ENCODE measurements around the gene PITPNC1. TPM values are rescaled to one million over a fixed set of nuclear protein-coding genes. Genes with fewer than 3 reads are reported as not detected.
"Not testable (repeated sequence)": the region's sequence is repeated elsewhere in the genome, so short reads cannot be mapped to it uniquely, and the experiment has no call there.

Gene PITPNC1
- total and polyA plus RNA-seq, 2 of the 13 experiments (the other 11 are each of a cell fraction or from before 2014, with no cell fraction given) = 4.1 to 5.7 TPM

- Histone ChIP-seq H3K9me3 (ENCODE audit: low read length) (no peaks in the 10 kb centered on the region), H3K27ac (ENCODE audit: extremely low read length, insufficient read depth, low read length) (no peak overlapping the region), H3K27me3 (ENCODE audit: control insufficient read depth in 1 of 2, insufficient read depth in 2 of 2, low read length in 2 of 2) (no peaks in the 10 kb centered on the region), H3K4me2 (ENCODE audit: low read depth, low read length) (no peak overlapping the region), H3K9ac (ENCODE audit: insufficient read depth, low read depth, low read length) (no peak overlapping the region), H3K4me3 (replicated peaks in 1 of 3; ENCODE audit: insufficient read depth in 1 of 3, low read depth in 2 of 3, low read length in 3 of 3) (no peak overlapping the region), H3K36me3 (replicated peaks in 1 of 2; ENCODE audit: control insufficient read depth in 1 of 2, insufficient read depth in 2 of 2, low read length in 2 of 2) (no peaks in the 10 kb centered on the region), H3K79me2 (ENCODE audit: insufficient read depth, low read length) (no peaks in the 10 kb centered on the region), H2AFZ (ENCODE audit: low read length) (no peak overlapping the region), H3K4me1 (ENCODE audit: insufficient read depth, low read length) (peaks cover 2% of the 10 kb centered on the region; the same call in 1 of the 2 replicates), H4K20me1 (ENCODE audit: insufficient read depth, low read length) (no peaks in the 10 kb centered on the region)
- intact Hi-C loops (cut with micrococcal nuclease; ENCODE audit: unreplicated experiment) (no loop called here), in situ Hi-C loops (cut with HindIII; ENCODE audit: extremely low pct_ligation_motif_present, low pct_unique_long_range_greater_than_20kb) (no loop called here)
- TF ChIP-seq ZNF207 (IDR thresholded peaks at IDR 0.05; ENCODE audit: borderline replicate concordance) = no peak
- FAIRE-seq (no peak), ATAC-seq (no peak), DNase-seq (ENCODE audit: low spot score) (no peak)
- CTCF ChIA-PET (ENCODE audit: low intra/inter-chr PET ratio, low total read pairs) = no interaction called here
- no TSS peak for BruUV-seq (replicated peaks)
- POLR2A ChIA-PET = no interaction called here
- 61% methylated on average over 1 of the region's 1 CpG for WGBS (ENCODE audit: low lambda C conversion rate)
Measured at GRCh38 chr17:67470163-67470562, 93.1 kb downstream of the PITPNC1 start.

GRCh38 chr17:67471118-67471517, 94.0 kb downstream of the PITPNC1 start:
- CTCF ChIA-PET (ENCODE audit: low intra/inter-chr PET ratio, low total read pairs) = no interaction called here
- in situ Hi-C loops (cut with HindIII; ENCODE audit: extremely low pct_ligation_motif_present, low pct_unique_long_range_greater_than_20kb) = no loop called here
- Histone ChIP-seq H3K9me3 (ENCODE audit: low read length) (no peaks in the 10 kb centered on the region), H3K4me2 (ENCODE audit: low read depth, low read length) (no peak overlapping the region), H3K79me2 (ENCODE audit: insufficient read depth, low read length) (no peaks in the 10 kb centered on the region), H3K27me3 (ENCODE audit: control insufficient read depth in 1 of 2, insufficient read depth in 2 of 2, low read length in 2 of 2) (no peaks in the 10 kb centered on the region), H3K36me3 (replicated peaks in 1 of 2; ENCODE audit: control insufficient read depth in 1 of 2, insufficient read depth in 2 of 2, low read length in 2 of 2) (no peaks in the 10 kb centered on the region), H2AFZ (ENCODE audit: low read length) (no peak overlapping the region), H3K9ac (ENCODE audit: insufficient read depth, low read depth, low read length) (no peak overlapping the region), H3K4me1 (ENCODE audit: insufficient read depth, low read length) (peaks cover 9% of the 10 kb centered on the region; the same call in 1 of the 2 replicates), H3K27ac (ENCODE audit: extremely low read length, insufficient read depth, low read length) (no peak overlapping the region), H4K20me1 (ENCODE audit: insufficient read depth, low read length) (no peaks in the 10 kb centered on the region), H3K4me3 (replicated peaks in 1 of 3; ENCODE audit: insufficient read depth in 1 of 3, low read depth in 2 of 3, low read length in 3 of 3) (no peak overlapping the region)
- intact Hi-C loops (cut with micrococcal nuclease; ENCODE audit: unreplicated experiment) = no loop called here
- ATAC-seq (no peak), FAIRE-seq (no peak), DNase-seq (ENCODE audit: low spot score) (no peak)
- TF ChIP-seq KLF13 (CRISPR knock-in tag; IDR thresholded peaks at IDR 0.05) = no peak
- no peak for TF ChIP-seq SNRNP70 (IDR thresholded peaks at IDR 0.05; ENCODE audit: low read depth, low read length)
- TF ChIP-seq KDM5B (CRISPR knock-in tag; IDR thresholded peaks at IDR 0.05; ENCODE audit: borderline replicate concordance) = no peak
- WGBS (ENCODE audit: low lambda C conversion rate) = 92% methylated on average over 1 of the region's 1 CpG
- BruUV-seq (replicated peaks) = no TSS peak
- POLR2A ChIA-PET = no interaction called here

GRCh38 chr17:67472606-67473005, 95.5 kb downstream of the PITPNC1 start:
- CTCF ChIA-PET (ENCODE audit: low intra/inter-chr PET ratio, low total read pairs); in situ Hi-C loops (cut with HindIII; ENCODE audit: extremely low pct_ligation_motif_present, low pct_unique_long_range_greater_than_20kb); H2AFZ ChIP-seq (ENCODE audit: low read length): not testable (repeated sequence)

More at GRCh38 chr17:67472606-67473005, 95.5 kb downstream of the PITPNC1 start:
- intact Hi-C loops (cut with micrococcal nuclease; ENCODE audit: unreplicated experiment); H3K9ac ChIP-seq (ENCODE audit: insufficient read depth, low read depth, low read length); H3K27me3 ChIP-seq (ENCODE audit: control insufficient read depth in 1 of 2, insufficient read depth in 2 of 2, low read length in 2 of 2); H3K36me3 ChIP-seq (replicated peaks in 1 of 2; ENCODE audit: control insufficient read depth in 1 of 2, insufficient read depth in 2 of 2, low read length in 2 of 2); FAIRE-seq; DNase-seq (ENCODE audit: low spot score); H3K4me1 ChIP-seq (ENCODE audit: insufficient read depth, low read length); H3K79me2 ChIP-seq (ENCODE audit: insufficient read depth, low read length); H4K20me1 ChIP-seq (ENCODE audit: insufficient read depth, low read length); POLR2A ChIA-PET; H3K27ac ChIP-seq (ENCODE audit: extremely low read length, insufficient read depth, low read length); H3K4me3 ChIP-seq (replicated peaks in 1 of 3; ENCODE audit: insufficient read depth in 1 of 3, low read depth in 2 of 3, low read length in 3 of 3); H3K9me3 ChIP-seq (ENCODE audit: low read length); BruUV-seq (replicated peaks); ATAC-seq; H3K4me2 ChIP-seq (ENCODE audit: low read depth, low read length): not testable (repeated sequence)
- WGBS (ENCODE audit: low lambda C conversion rate) = 54% methylated on average over 4 of the region's 4 CpGs
